Activated T-helper 2 cell treated with anti-CD3 and anti-CD28 coated beads, Interferon-gamma antibody, Interleukin-2, Interleukin-4, amounts not matched to agents 10 μg/mL and 5 μg/mL and 100 μg/mL, durations not matched to agents 14 hours and 24 hours and 36 hours (primary cell): ENCODE results near the gene HSPB7. TPM values are rescaled to one million over a fixed set of nuclear protein-coding genes. Genes with fewer than 3 reads are reported as not detected.
"Not testable (repeated sequence)": the region's sequence is repeated elsewhere in the genome, so short reads cannot be mapped to it uniquely, and the experiment has no call there.

Experiments used
- DNase-seq: peaks from one replicate; pipeline ENCODE4 v3.0.0; 2021; ENCODE audit warnings: low spot score
- H3K27ac Mint-ChIP-seq: one replicate; pipeline ENCODE4 v1.8.0; 2021; ENCODE audit warnings: mixed read lengths
- H3K27me3 Mint-ChIP-seq: one replicate; pipeline ENCODE4 v1.8.0; 2021; ENCODE audit warnings: low read depth, mixed read lengths
- H3K36me3 Mint-ChIP-seq: one replicate; pipeline ENCODE4 v1.8.0; 2021; ENCODE audit warnings: low read depth, mixed read lengths
- H3K4me1 Mint-ChIP-seq: one replicate; pipeline ENCODE4 v1.8.0; 2021; ENCODE audit warnings: low read depth, mixed read lengths
- H3K4me3 Mint-ChIP-seq: one replicate; pipeline ENCODE4 v1.8.0; 2021; ENCODE audit warnings: low read depth, mild to moderate bottlenecking, moderate library complexity, mixed read lengths
- H3K9me3 Mint-ChIP-seq: one replicate; pipeline ENCODE4 v1.8.0; 2021; ENCODE audit warnings: mixed read lengths
- intact Hi-C: fragments of 100-400 bp; cut with micrococcal nuclease; formaldehyde crosslinking; loops from one replicate; pipeline ENCODE4 v1.15.1; 2023
- total RNA-seq: library from RNA; stranded (reverse); gene quantifications from 2 replicates; pipeline ENCODE4 v1.2.3, GENCODE V29; 2022

The HSPB7 gene
- total RNA-seq, 1 donor from 2014 or later, result not detected

GRCh38 chr1:16028237-16029002, 10.6 kb upstream of the HSPB7 start:
- H3K4me1 Mint-ChIP-seq, result no peaks in the 10 kb centered on the region
- no peak overlapping the region for H3K27ac Mint-ChIP-seq
- peaks cover 7% of the 10 kb centered on the region for H3K27me3 Mint-ChIP-seq
- no peaks in the 10 kb centered on the region for H3K36me3 Mint-ChIP-seq
- intact Hi-C loops, result no loop called here
- no peak for DNase-seq
- no peak overlapping the region for H3K4me3 Mint-ChIP-seq
- H3K9me3 Mint-ChIP-seq, result no peaks in the 10 kb centered on the region

DNA sequence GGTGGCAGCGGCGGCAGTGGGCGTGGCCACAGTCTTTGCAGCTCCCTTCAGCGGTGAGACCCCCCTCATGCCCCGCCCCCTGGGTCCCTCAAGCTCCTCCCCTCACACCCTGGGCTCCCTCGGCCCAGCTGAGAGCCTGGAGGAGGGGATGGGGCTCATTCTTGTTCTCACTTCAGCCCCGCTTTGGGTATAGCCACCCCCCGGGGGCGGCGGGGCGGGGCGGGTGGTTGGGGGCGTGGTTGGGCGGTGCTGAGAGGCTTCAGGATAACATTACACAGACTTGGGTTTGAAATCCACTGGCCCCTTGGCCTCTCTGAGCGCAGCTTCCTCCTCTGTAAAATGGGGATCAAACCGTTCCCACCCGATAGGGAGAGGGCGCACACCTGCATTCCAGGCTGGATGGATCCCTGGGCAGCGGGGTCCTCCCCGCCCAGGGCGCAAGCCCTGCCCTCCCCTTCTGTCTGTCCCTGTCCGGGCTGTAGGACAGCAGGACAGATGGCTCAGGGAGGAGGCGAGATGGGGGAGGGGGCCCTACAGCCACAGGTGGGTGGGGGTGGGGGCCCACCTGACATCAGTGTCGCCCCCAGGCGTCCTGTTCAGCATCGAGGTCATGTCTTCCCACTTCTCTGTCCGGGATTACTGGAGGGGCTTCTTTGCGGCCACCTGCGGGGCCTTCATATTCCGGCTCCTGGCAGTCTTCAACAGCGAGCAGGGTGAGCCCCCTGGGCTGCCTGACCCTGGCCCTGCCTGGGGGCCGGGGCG, 9.1 kb upstream of the HSPB7 start:
- H3K27me3 Mint-ChIP-seq, result peaks cover 7% of the 10 kb centered on the region
- no peak overlapping the region for H3K27ac Mint-ChIP-seq
- no peak for DNase-seq
- H3K36me3 Mint-ChIP-seq, result no peaks in the 10 kb centered on the region
- intact Hi-C loops, result no loop called here
- no peaks in the 10 kb centered on the region for H3K9me3 Mint-ChIP-seq
- no peaks in the 10 kb centered on the region for H3K4me1 Mint-ChIP-seq
- H3K4me3 Mint-ChIP-seq, result no peak overlapping the region

DNA sequence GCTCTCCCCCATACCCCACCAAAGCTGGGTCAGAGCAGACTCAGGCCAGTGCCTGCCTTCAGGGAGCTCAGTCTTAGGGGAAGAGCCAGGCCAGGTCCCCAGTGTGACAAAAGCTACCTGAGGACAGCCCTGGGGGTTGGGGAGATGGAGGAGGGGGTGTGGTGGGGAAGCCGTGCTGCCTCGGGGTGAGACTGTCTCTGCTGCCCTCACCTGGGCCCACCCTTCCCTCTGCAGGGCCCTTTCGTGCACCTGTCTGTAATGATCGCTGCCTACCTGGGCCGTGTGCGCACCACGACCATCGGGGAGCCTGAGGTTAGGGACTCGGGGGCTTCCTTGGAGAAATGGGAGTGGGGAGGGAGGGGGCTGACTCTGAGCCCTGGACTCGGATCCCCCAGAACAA, 8.5 kb upstream of the HSPB7 start:
- H3K27ac Mint-ChIP-seq, DNase-seq, H3K4me3 Mint-ChIP-seq, H3K27me3 Mint-ChIP-seq, H3K9me3 Mint-ChIP-seq, H3K4me1 Mint-ChIP-seq, intact Hi-C loops, H3K36me3 Mint-ChIP-seq: not testable (repeated sequence)

GRCh38 chr1:16023050-16023653, 5.3 kb upstream of the HSPB7 start:
- Mint-ChIP-seq H3K4me3 (no peak overlapping the region), H3K9me3 (no peaks in the 10 kb centered on the region), H3K27ac (no peak overlapping the region), H3K27me3 (peaks cover 4% of the 10 kb centered on the region), H3K36me3 (no peaks in the 10 kb centered on the region), H3K4me1 (no peaks in the 10 kb centered on the region)
- intact Hi-C loops, result no loop called here
- no peak for DNase-seq

GRCh38 chr1:16022393-16022792, 4.5 kb upstream of the HSPB7 start:
- Mint-ChIP-seq H3K27ac (no peak overlapping the region), H3K36me3 (no peaks in the 10 kb centered on the region), H3K9me3 (no peaks in the 10 kb centered on the region), H3K4me3 (no peak overlapping the region), H3K4me1 (no peaks in the 10 kb centered on the region), H3K27me3 (no peaks in the 10 kb centered on the region)
- DNase-seq, result no peak
- intact Hi-C loops, result no loop called here

GRCh38 chr1:16021681-16022080, 3.8 kb upstream of the HSPB7 start, which contains the start of gene CLCNKA:
CLCNKA (plus strand) TSS chr1:16022036; CDS start chr1:16022620, 584 bp downstream.
- H3K4me1 Mint-ChIP-seq, result no peaks in the 10 kb centered on the region
- H3K27me3 Mint-ChIP-seq, result no peaks in the 10 kb centered on the region
- no peaks in the 10 kb centered on the region for H3K36me3 Mint-ChIP-seq
- no peak within 1 kb of the TSS for H3K27ac Mint-ChIP-seq
- intact Hi-C loops, result no loop called here
- no peaks in the 10 kb centered on the region for H3K9me3 Mint-ChIP-seq
- DNase-seq, result no peak
- H3K4me3 Mint-ChIP-seq, result no peak within 1 kb of the TSS

- H3K9me3 Mint-ChIP-seq, DNase-seq, H3K27me3 Mint-ChIP-seq, H3K4me1 Mint-ChIP-seq, H3K4me3 Mint-ChIP-seq, H3K27ac Mint-ChIP-seq, intact Hi-C loops, H3K36me3 Mint-ChIP-seq: not testable (repeated sequence)
These were observed 3.0 kb upstream of the HSPB7 start for GRCh38 chr1:16020878-16021277.

GRCh38 chr1:16020325-16020724, 2.5 kb upstream of the HSPB7 start:
- Mint-ChIP-seq H3K27me3 (no peaks in the 10 kb centered on the region), H3K36me3 (no peaks in the 10 kb centered on the region), H3K27ac (no peak overlapping the region), H3K9me3 (no peaks in the 10 kb centered on the region), H3K4me1 (no peaks in the 10 kb centered on the region), H3K4me3 (no peak overlapping the region)
- no peak for DNase-seq
- intact Hi-C loops, result no loop called here

DNA sequence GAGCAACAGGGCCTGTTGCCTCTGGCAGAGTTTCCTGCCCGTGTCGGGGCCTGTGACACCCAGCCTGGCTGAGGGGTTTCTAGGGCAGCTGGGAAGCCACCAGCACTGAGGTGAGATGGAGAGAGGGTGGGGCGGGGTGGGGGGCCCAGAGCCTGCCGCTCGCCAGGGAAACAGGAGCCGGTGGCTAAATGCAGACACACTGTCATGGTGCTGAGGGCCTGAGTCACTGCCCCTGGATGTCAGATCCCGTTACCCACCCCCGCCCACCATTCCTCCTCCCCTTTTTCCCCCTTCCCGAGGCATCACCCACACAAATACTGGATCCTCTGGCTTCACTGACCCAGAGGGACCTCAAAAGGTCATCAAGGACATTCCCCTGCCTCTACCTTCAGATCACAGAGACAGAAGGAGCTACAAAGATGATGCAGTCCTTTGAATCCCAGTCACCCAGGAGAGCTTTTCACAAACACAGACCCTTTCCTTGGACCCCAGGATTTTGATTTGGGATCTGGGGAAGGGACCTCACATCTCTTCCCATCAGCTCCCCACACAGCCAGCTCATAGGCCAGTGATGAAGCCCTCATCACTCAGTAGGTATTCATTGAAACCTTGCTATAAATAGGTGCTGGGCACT, 1.9 kb upstream of the HSPB7 start:
- Mint-ChIP-seq H3K36me3 (no peaks in the 10 kb centered on the region), H3K4me3 (no peak overlapping the region), H3K4me1 (no peaks in the 10 kb centered on the region), H3K27ac (no peak overlapping the region), H3K9me3 (no peaks in the 10 kb centered on the region), H3K27me3 (no peaks in the 10 kb centered on the region)
- no peak for DNase-seq
- intact Hi-C loops, result no loop called here

DNA sequence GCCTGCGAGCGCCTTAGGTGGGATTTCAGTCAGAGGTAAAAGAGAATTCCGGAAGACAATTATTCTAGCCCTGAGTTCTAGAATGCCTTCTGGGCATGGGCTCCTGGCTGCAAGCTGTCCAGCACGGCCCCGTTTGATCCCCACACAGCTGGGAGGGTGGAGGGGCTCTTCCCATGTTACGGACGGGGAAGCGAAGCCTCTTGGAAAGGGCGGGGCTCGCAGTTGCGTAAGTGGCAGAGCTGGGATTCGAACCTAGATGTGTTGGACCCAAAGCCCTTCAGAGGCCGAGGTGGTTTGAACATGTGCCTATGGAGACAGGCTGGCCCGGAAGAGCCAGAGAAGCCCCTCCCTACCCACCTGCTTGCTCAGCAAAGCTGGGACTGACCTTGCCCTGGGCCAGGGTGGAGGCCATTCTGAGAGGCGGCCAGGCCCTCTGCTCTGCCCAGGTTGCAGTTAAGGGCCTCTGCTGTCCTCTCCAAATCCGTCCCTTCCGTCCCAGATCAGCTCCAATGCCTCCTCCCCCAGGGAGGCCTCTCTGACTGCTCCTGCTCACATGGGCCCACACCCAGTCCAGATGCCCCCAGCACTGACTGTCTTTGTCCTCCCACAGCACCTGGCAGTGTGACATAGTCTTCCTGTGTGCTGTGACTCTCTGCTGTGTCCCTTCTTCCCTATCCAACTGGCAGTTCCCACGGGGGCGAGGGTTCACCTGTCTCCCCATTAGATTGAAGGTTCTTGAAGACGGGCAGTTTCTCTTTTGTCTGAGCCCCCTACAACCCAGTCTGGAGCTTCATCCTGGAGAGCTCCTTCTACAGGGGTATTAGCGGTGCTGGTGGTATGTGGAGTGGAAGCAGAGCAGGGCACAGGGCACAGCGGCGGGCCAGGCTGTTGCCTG, 1.2 kb upstream of the HSPB7 start:
- no peaks in the 10 kb centered on the region for H3K9me3 Mint-ChIP-seq

DNA sequence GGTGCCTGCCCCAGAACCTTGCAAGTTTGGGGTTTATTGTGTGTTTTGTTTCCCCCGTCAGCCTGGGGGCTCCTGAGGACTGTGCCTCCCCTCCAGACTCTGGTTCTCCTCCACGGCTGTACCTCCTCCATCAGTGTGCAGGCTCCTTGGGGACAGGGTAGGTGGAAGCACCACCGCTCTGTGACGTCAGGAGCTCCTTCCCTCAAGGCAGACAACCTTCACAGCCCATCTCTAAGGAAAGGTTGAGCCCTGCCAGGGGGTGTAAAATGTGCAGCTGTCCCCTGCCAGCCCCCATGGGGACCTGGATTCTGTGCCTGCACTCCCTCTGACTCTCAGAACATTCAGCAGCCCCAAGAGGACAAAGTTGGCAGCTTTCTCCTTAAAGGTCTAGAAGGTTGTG, 465 bp upstream of the HSPB7 start:
- Mint-ChIP-seq H3K4me3 (no peak overlapping the region), H3K27ac (no peak overlapping the region), H3K27me3 (peaks cover 2% of the 10 kb centered on the region), H3K9me3 (no peaks in the 10 kb centered on the region), H3K36me3 (no peaks in the 10 kb centered on the region), H3K4me1 (peaks cover 2% of the 10 kb centered on the region)
- no peak for DNase-seq
- intact Hi-C loops, result no loop called here

More for the DNA sequence above, 1.2 kb upstream of the HSPB7 start:
- Mint-ChIP-seq H3K27ac (no peak overlapping the region), H3K4me3 (no peak overlapping the region), H3K36me3 (no peaks in the 10 kb centered on the region), H3K27me3 (peaks cover 2% of the 10 kb centered on the region), H3K4me1 (no peaks in the 10 kb centered on the region)
- intact Hi-C loops, result no loop called here
- DNase-seq, result no peak

DNA sequence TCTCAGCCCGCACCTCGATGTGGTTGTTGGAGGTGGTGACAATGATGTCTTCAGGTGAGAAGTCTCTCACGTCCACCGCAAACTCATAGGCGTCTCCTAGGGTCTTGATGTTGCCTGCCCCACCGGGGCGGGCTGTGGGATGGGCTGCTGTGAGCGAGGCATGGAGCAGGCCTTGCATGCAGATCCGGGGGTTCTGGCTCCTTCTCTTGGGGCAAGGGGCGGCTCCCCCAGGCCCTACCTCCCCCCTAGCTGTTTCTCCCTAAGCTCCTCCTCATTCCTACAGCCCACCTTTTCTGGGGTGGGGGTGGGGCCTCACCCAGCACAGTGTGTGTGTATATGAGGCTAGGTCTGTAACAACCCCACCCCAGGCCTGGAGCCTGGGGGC, 775 bp downstream of the HSPB7 start:
- H3K27ac Mint-ChIP-seq, result no peak overlapping the region
- peaks cover 6% of the 10 kb centered on the region for H3K4me1 Mint-ChIP-seq
- no peaks in the 10 kb centered on the region for H3K36me3 Mint-ChIP-seq
- peaks cover 2% of the 10 kb centered on the region for H3K27me3 Mint-ChIP-seq
- no peak overlapping the region for H3K4me3 Mint-ChIP-seq
- no peaks in the 10 kb centered on the region for H3K9me3 Mint-ChIP-seq
- DNase-seq, result no peak
- intact Hi-C loops, result no loop called here
